ENCODE results near the gene CCDC167.

Gene CCDC167

DNA sequence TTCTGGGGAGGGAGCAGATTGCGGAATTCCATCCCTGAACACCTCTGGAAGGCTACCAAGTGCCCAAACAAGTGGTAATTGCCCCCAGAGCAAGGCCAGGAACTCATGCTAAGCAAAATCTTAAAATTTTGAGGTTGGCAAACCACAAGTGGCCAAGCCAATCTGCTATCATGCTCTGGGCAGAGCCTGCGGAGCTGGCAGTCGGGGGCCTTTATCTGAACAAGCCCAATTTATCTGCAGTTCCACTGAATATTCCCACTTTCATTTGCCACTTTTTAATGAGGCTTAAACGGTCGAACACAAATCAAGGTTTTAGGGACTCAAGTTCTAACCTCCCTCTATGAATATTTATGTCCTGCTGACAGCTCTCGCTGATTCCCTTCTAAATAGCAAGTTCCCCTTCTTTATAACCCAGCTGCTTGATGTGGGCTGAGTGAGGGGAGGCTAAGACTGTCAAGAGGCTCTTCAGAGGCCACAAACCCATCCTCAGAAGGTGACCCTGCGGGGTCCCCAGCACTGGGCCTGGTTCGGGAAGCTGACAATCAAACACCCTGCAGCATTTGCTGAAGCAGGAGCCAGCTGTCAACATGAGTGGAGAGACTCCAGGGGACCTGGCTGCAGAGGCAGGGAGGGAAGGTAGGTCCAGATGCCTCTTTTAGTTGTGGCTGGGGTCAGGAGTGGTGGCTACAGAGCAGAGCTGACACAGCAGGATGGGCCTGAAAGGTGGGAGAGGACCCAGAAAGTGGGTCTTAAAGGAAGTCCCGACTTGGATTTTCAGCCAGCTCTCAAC lies 11.9 kb downstream of the CCDC167 start:
- DNase-seq: no peak

DNA sequence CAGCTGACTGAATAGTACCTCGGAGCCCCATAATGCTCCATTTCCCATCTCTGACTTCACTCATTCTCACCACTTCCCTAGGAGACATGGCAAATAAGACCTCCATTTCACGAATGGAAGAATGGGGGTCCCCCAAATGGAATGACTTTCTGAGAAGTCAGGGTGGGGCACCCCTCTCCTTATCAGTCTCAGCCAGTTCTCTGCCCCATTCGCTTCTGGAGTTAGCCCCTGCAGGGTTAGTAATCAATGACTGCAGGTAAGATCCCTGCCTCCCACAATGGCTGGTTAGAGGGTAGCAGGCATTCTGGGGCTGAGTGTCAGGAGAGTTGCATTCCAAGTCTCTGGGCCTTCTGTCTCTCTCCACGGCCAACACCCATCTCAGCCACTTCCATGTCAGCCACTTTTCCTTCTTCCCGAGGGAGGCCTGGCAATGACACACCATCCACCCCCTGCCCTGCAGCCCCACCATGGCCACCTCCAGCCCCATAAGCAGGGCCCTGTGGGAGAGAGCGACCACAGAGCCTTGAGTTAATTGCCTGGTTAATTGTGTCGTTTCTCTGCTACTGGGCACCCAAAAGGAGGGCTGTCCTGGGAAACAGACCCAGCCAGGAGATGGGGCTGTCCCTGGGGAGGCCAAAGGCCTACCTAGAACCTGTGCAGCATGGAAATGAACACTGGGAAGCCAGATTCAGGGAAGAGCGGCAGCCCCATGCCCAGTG lies 13.4 kb downstream of the CCDC167 start:
- DNase-seq: no peak

DNA sequence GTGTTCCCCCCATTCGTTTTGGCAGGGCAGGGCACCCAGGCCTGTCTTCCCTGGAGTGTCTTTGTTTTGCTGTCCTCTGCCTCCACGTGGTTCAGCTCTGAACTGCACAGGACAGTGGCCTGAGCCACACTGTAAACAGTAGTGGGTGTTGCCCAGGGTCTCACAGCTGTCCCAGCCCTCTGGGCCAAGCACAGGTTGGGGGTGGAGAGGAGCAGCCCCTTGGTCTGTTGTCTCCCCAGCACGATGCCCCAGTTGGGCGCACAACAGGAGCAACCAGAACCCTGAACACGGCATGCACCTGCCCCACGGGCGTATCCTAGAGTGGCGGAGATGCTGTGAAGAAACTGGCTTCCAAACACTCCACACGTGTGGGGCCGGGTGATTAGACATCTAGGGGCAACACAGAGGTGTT lies 14.4 kb downstream of the CCDC167 start:
- DNase-seq: no peak

- DNase-seq: no peak
Observed at GRCh38 chr6:37484786-37485170, 14.9 kb downstream of the CCDC167 start.

DNA sequence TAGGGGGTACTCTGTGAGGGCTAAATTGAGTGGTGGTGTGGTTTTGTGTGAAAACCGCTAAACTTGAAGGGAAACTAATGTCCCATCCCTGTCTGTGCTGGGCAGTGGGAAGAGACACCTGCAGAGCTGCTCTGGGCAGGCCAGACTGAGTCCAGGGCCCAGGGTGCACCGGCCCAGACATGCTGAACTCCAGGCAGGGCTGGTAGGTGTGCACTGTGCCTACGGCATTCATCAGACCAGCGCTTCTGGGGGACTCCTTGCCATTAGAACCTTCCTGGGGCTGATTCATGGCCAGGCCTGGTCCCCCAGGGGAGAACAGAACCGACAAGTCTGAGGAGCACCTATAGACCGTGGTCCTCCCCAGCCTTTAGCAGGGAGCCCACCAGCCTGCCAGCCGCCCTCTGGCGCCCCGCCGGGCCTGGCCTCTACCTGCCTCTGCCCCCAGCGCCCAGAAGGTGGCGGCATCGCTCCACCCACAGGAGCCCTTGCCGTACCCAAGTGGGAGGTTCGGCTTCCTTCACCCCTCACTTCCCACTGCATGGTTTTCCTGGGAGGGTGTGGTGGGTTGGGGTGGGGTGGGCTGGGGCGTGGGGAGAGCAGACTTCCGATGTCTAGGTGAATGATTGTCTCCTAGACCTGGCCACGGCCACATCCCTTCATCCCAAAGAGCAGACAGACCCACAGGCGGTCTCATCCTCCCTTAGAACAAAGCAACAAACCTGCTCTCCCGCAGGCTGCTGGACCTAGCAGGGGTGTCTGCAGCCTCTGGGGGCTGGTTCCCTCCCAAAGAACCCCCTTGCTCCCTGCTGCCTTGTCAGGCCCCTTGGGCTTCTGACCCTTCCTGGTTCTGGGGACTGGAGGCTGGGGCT lies 15.5 kb downstream of the CCDC167 start:
- DNase-seq: peak; percentile 74

DNA sequence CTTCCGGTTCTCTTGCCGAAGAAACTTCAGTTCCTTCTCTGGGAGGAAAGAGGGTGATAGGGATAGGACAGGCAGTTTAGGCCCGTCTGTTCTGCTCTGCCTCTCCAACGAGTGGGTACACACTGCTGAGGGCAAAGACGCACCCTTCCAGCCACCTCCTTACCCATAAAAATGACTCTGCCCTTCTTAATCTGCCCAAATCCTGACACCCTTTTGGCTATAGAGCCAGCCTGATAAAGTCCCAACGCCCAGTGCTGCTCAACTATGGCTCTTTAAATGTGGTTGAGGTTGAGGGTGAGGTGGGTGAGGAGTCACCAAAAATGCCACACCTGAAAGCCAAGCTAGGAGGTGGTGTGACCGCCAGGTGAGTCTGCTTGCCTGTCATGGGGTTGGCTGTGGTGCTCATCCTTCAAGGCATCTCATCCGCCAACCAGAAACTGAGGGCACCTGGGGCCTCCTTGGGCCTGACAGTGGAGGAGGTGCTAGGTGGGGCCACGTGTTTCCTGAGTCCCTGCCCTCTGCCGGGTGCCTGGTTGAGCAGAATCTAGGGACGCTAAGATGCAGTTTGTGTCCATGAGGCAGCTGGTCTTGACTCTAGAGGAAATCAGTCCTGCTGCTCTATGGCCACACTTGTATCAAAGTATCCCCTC lies 16.3 kb downstream of the CCDC167 start:
- no peak for DNase-seq

- no peak for DNase-seq
Observed at GRCh38 chr6:37482606-37483251, 17.0 kb downstream of the CCDC167 start.

GRCh38 chr6:37481711-37482605 lies 17.7 kb downstream of the CCDC167 start:
- no peak for DNase-seq

DNA sequence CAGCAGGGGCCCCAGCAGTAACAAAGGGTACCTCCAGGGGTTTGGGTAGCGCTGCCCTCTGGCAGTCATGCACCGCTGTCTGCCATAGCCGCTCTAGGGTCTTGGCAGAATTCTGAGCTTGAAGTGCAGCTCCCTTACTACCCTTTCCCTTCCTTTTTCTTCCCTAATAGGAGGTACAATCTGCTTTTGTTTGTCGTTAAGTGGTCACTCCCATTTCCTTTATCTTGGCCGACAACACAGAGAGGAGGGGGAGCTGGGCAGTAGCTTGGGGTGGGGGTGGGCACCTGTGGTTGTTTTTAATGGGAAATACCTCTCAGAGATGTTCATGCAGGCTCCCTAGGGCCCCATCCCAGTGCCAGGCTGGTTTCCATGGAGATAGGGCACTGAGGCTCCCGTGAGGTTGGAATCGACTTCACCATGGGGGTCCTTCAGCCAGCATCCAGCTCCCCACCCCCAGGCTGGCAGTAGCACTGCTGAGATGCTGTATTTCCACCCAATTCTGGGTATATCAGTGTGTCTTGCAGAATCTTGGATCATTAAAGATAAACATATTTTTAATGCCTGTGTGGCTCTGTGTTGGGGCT lies 18.6 kb downstream of the CCDC167 start:
- no peak for DNase-seq

DNA sequence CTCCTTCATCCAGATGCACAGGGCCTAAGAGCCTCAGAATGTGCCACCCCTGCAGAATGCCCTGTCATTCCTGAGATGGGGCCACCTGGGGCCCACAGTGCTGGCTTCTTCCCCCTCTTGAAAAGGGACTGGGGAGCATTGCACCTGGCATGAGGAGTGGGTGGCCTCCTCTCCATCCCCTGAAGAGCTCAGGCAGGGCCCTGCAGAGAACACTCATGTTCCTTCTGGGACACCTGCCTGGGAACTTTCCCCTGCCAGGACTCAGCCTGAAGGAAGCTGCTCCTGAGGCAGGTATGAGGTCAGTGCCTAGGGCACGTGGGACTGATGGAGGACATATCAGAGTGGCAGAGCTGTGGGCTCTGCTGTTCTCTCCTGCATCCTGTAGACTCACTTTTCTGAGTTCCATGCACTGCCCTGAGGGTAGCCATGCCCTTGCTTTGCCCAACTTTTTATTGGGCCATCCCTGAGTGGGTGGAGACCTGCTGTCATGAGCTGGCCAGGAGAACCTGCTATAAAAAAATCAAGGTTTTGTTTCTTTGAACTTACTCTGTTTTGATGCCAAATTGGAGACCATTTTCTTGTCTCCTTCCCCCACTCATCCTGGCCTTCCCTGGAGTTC lies 19.5 kb downstream of the CCDC167 start:
- no peak for DNase-seq

- no peak for DNase-seq
Observed at GRCh38 chr6:37479266-37479854, 20.3 kb downstream of the CCDC167 start.

GRCh38 chr6:37478827-37479226 lies 20.9 kb downstream of the CCDC167 start:
- no peak for DNase-seq

- no peak for DNase-seq
Observed at GRCh38 chr6:37477656-37478435, 21.8 kb downstream of the CCDC167 start.

- DNase-seq: no peak
Observed at GRCh38 chr6:37477191-37477590, 22.5 kb downstream of the CCDC167 start.

GRCh38 chr6:37474316-37474715 lies 25.4 kb downstream of the CCDC167 start:
- DNase-seq: no peak

DNA sequence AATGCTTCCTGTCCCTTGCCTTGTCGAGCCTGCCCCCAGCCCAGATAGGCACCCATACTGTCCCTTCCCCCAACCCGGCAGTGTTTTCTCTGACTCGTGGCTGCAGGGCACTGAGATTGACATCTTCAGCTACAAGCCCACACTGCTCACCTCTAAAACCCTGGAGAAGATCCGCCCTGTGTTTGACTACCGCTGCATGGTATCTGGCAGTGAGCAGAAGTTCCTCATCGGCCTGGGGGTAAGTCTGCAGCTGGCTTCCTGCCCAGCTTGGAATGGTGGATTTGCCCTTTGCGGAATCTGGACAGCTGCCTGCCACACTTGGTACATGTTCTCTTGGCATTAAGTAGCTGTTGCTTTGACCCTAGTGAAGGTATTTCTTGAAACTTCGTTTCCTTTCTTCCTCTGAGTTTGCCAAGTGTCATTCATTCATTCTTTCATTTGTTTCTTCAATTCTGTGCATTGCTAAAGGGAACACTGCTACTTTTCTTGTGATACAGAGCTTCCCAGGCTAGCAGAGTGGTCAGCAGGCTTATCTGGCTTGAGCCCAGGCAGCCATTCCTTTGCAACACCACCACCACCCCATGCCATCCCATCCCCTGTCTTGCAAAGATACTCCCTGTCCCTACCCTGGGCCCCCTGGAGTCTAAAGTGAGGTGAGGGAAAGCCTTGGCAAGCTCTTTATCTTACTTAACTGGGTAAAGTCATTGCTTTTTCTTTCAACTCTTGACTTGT lies 26.2 kb downstream of the CCDC167 start:
- no peak for DNase-seq

DNA sequence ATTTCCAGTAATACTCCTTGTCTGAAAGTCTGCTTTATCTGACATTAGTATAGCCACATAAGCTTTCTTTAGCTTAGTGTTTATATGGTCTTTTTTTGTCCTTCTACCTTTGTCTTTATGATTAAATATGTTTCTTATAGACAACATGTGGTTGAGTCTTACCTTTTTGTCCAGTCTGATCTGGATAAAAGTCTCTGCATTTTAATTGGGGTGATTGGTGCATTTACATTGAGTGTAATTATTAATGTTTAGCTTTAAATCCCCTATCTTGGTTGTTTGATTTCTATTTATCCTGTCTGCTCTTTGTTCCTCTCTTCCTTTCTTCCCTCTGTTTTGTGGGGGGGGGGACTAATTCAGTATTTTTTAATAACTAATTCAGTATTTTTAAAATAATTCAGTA lies 32.0 kb downstream of the CCDC167 start:
- DNase-seq: no peak

DNA sequence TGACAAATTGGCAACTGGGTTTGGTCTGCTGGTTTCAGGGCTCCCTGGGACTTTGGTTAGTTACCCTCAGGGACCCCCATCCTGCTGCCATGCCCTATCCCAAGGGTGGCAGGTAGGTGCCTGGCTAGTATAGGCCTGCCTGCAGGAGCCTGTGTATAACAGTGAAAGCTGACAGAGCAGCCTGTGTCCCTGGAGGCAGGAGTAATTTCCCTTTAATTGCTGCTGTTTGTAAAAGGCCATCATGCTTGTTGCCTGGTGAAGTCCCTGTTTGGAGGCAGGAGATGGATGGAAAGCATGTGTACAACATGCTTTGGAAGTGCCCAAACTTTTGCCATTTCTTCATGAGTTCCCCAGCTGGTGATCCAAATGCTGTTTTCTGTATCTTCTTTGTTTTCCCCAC lies 36.6 kb downstream of the CCDC167 start:
- no peak for DNase-seq

DNA sequence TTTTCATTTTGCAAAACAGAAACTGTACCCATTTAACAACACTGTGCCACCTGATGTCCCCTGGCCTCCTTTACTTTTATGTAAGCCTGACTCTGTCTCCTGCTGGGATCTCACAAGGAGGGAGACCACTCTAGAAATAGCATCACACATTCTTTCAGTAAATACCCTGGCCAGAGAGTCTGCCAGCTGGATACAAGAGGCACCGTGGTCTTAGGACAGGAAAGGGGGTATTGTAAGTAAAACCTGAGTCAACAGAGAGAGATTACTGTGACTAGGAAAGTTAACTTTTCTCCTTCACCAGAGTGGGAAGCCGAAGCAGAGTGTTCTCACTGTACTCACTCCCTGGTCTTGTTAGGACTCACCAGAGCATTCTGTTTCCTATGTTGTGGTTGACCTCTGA lies 38.9 kb downstream of the CCDC167 start:
- DNase-seq: no peak

Measured in activated gamma-delta T cell treated with Interleukin-2 at 50 U/mL for 16 hours (primary cell).